Activated CD4-positive, alpha-beta T cell treated with anti-CD3 and anti-CD28 coated beads for 36 hours (primary cell): Measurements from ENCODE around the gene TF. TPM values are rescaled to one million over a fixed set of nuclear protein-coding genes. Genes with fewer than 3 reads are reported as not detected.

Experiments
- ATAC-seq: fragments of 200-7000 bp; cut with Tn5 transposase; one replicate; pipeline ENCODE4 v1.10.0; 2021; ENCODE audit warnings: mild to moderate bottlenecking, moderate library complexity
- CTCF ChIA-PET: fragments of 350-600 bp; sonication (Branson Sonifier 250); formaldehyde crosslinking; loops from one replicate; lab custom pipeline; 2021; ENCODE audit warnings: antibody characterized with exemption; lab: Charles Lee
- POLR2A ChIA-PET: fragments of 350-600 bp; sonication (Branson Sonifier 250); formaldehyde crosslinking; loops from one replicate; lab custom pipeline; 2021; ENCODE audit warnings: antibody characterized with exemption, inconsistent platforms; lab: Charles Lee
- DNase-seq: peaks from one replicate; pipeline ENCODE4 v3.0.0-alpha.2; 2020
- H3K27ac Mint-ChIP-seq: one replicate; pipeline ENCODE4 v1.8.0; 2021; ENCODE audit warnings: mixed read lengths
- H3K27me3 Mint-ChIP-seq: one replicate; pipeline ENCODE4 v1.8.0; 2021; ENCODE audit warnings: mixed read lengths
- H3K36me3 Mint-ChIP-seq: one replicate; pipeline ENCODE4 v1.8.0; 2021; ENCODE audit warnings: low read depth, mixed read lengths
- H3K4me1 Mint-ChIP-seq: one replicate; pipeline ENCODE4 v1.8.0; 2021; ENCODE audit warnings: mixed read lengths
- H3K4me3 Mint-ChIP-seq: one replicate; pipeline ENCODE4 v1.8.0; 2021; ENCODE audit warnings: mild to moderate bottlenecking, moderate library complexity, mixed read lengths
- H3K9me3 Mint-ChIP-seq: one replicate; pipeline ENCODE4 v1.8.0; 2021; ENCODE audit warnings: low read depth, mixed read lengths
- intact Hi-C, 2 experiments: fragments of 100-400 bp; cut with DNase I in 1 of 2; cut with micrococcal nuclease in 1 of 2; formaldehyde crosslinking; loops; one replicate each; pipeline versions ENCODE4 v1.14.2 to v1.15.1; 2022 to 2024; cut with DNase I, micrococcal nuclease
- total RNA-seq, 2 experiments: library from RNA; stranded (reverse); gene quantifications; one replicate each; pipeline ENCODE4 v1.2.3, GENCODE V29; 2021

TF gene
- total RNA-seq, 2 experiments from 2014 or later = 0.11 to 0.12 TPM

GRCh38 chr3:133747907-133748639 lies 1.9 kb downstream of the TF start:
- Mint-ChIP-seq H3K4me1 (peaks cover 2% of the 10 kb centered on the region), H3K36me3 (no peaks in the 10 kb centered on the region), H3K4me3 (no peak overlapping the region), H3K27ac (no peak overlapping the region), H3K27me3 (peaks cover 30% of the 10 kb centered on the region), H3K9me3 (no peaks in the 10 kb centered on the region)
- ATAC-seq (no peak), DNase-seq (no peak)
- intact Hi-C loops = no loop called here
- ChIA-PET CTCF (no interaction called here), POLR2A (no interaction called here)

GRCh38 chr3:133749427-133750258 lies 3.5 kb downstream of the TF start:
- Mint-ChIP-seq H3K4me3 (no peak overlapping the region), H3K27me3 (peaks cover 22% of the 10 kb centered on the region), H3K27ac (no peak overlapping the region), H3K9me3 (no peaks in the 10 kb centered on the region), H3K36me3 (no peaks in the 10 kb centered on the region), H3K4me1 (peaks cover 2% of the 10 kb centered on the region)
- intact Hi-C loops = no loop called here
- DNase-seq (no peak), ATAC-seq (no peak)
- POLR2A ChIA-PET = no interaction called here
- CTCF ChIA-PET = no interaction called here

GRCh38 chr3:133750259-133750656 lies 4.1 kb downstream of the TF start:
- no peak overlapping the region for H3K4me3 Mint-ChIP-seq

GRCh38 chr3:133753107-133753778 lies 7.0 kb downstream of the TF start:
- ChIA-PET CTCF (no interaction called here), POLR2A (interaction anchor here (0.6 kb wide), 1 partner anchor 99 kb away, joined by 4 read pairs; no protein-coding TSS in a partner anchor)
- H3K9me3 Mint-ChIP-seq = no peaks in the 10 kb centered on the region
- H3K4me3 Mint-ChIP-seq = no peak overlapping the region
- no peak for DNase-seq
- no peaks in the 10 kb centered on the region for H3K4me1 Mint-ChIP-seq
- peaks cover 3% of the 10 kb centered on the region for H3K27me3 Mint-ChIP-seq
- H3K36me3 Mint-ChIP-seq = no peaks in the 10 kb centered on the region
- ATAC-seq = no peak
- no peak overlapping the region for H3K27ac Mint-ChIP-seq
- intact Hi-C loops = no loop called here

More at GRCh38 chr3:133750259-133750656, 4.1 kb downstream of the TF start:
- intact Hi-C loops = no loop called here
- H3K27ac Mint-ChIP-seq = no peak overlapping the region
- H3K4me1 Mint-ChIP-seq = peaks cover 2% of the 10 kb centered on the region
- CTCF ChIA-PET = no interaction called here
- DNase-seq (no peak), ATAC-seq (no peak)
- no peaks in the 10 kb centered on the region for H3K36me3 Mint-ChIP-seq
- peaks cover 17% of the 10 kb centered on the region for H3K27me3 Mint-ChIP-seq
- no peaks in the 10 kb centered on the region for H3K9me3 Mint-ChIP-seq
- POLR2A ChIA-PET = no interaction called here

GRCh38 chr3:133753779-133754164 lies 7.6 kb downstream of the TF start:
- no peaks in the 10 kb centered on the region for H3K9me3 Mint-ChIP-seq
- ChIA-PET CTCF (no interaction called here), POLR2A (no interaction called here)
- ATAC-seq (no peak), DNase-seq (no peak)
- H3K4me1 Mint-ChIP-seq = no peaks in the 10 kb centered on the region
- H3K36me3 Mint-ChIP-seq = no peaks in the 10 kb centered on the region
- intact Hi-C loops = no loop called here
- H3K27me3 Mint-ChIP-seq = peaks cover 3% of the 10 kb centered on the region
- H3K27ac Mint-ChIP-seq = no peak overlapping the region
- no peak overlapping the region for H3K4me3 Mint-ChIP-seq

GRCh38 chr3:133754455-133754854 lies 8.3 kb downstream of the TF start:
- ChIA-PET POLR2A (no interaction called here), CTCF (no interaction called here)
- H3K36me3 Mint-ChIP-seq = no peaks in the 10 kb centered on the region
- no peak for ATAC-seq
- no peak overlapping the region for H3K4me3 Mint-ChIP-seq
- H3K4me1 Mint-ChIP-seq = no peaks in the 10 kb centered on the region
- H3K27me3 Mint-ChIP-seq = peaks cover 3% of the 10 kb centered on the region
- no peak overlapping the region for H3K27ac Mint-ChIP-seq
- H3K9me3 Mint-ChIP-seq = no peaks in the 10 kb centered on the region
- no peak for DNase-seq
- intact Hi-C loops = no loop called here

GRCh38 chr3:133754973-133755828 lies 9.0 kb downstream of the TF start:
- Mint-ChIP-seq H3K4me3 (no peak overlapping the region), H3K9me3 (no peaks in the 10 kb centered on the region), H3K27me3 (peaks cover 3% of the 10 kb centered on the region), H3K4me1 (no peaks in the 10 kb centered on the region), H3K27ac (no peak overlapping the region), H3K36me3 (no peaks in the 10 kb centered on the region)
- ChIA-PET POLR2A (no interaction called here), CTCF (interaction anchor here (0.6 kb wide), 1 partner anchor 22 kb away, joined by 4 read pairs; no protein-coding TSS in a partner anchor)
- intact Hi-C loops = no loop called here
- ATAC-seq (no peak), DNase-seq (no peak)

GRCh38 chr3:133756716-133757694 lies 10.8 kb downstream of the TF start:
- Mint-ChIP-seq H3K4me1 (no peaks in the 10 kb centered on the region), H3K9me3 (no peaks in the 10 kb centered on the region), H3K4me3 (no peak overlapping the region), H3K27ac (no peak overlapping the region), H3K27me3 (peaks cover 3% of the 10 kb centered on the region), H3K36me3 (no peaks in the 10 kb centered on the region)
- CTCF ChIA-PET = no interaction called here
- POLR2A ChIA-PET = no interaction called here
- ATAC-seq (no peak), DNase-seq (no peak)
- intact Hi-C loops = no loop called here

GRCh38 chr3:133757701-133758567 lies 11.7 kb downstream of the TF start:
- Mint-ChIP-seq H3K27me3 (peaks cover 3% of the 10 kb centered on the region), H3K4me1 (no peaks in the 10 kb centered on the region), H3K36me3 (no peaks in the 10 kb centered on the region), H3K9me3 (no peaks in the 10 kb centered on the region), H3K27ac (no peak overlapping the region), H3K4me3 (no peak overlapping the region)
- DNase-seq (no peak), ATAC-seq (peak; percentile 58)
- CTCF ChIA-PET = no interaction called here
- POLR2A ChIA-PET = interaction anchor here (0.5 kb wide), 1 partner anchor 11 kb away, joined by 4 read pairs; no protein-coding TSS in a partner anchor
- intact Hi-C loops = no loop called here
